RPMI7951 (cell line): ENCODE measurements around the gene DDX41. TPM values are rescaled to one million over a fixed set of nuclear protein-coding genes. Genes with fewer than 3 reads are reported as not detected.
"Not testable (repeated sequence)": the region's sequence is repeated elsewhere in the genome, so short reads cannot be mapped to it uniquely, and the experiment has no call there.

Source experiments
- DNase-seq: peaks from one replicate; pipeline ENCODE4 v3.0.0-alpha.2; 2012; ENCODE audit warnings: low read depth
- total RNA-seq: library from RNA; depleted of rRNA; stranded (reverse); fragments of >200 nt; shearing (Covaris generic); gene quantifications from 2 replicates; pipeline ENCODE4 v1.2.3, GENCODE V29; 2014; rRNA removed

The DDX41 gene
- total RNA-seq, result 74.2 and 87.6 TPM in 2 replicates

DNA sequence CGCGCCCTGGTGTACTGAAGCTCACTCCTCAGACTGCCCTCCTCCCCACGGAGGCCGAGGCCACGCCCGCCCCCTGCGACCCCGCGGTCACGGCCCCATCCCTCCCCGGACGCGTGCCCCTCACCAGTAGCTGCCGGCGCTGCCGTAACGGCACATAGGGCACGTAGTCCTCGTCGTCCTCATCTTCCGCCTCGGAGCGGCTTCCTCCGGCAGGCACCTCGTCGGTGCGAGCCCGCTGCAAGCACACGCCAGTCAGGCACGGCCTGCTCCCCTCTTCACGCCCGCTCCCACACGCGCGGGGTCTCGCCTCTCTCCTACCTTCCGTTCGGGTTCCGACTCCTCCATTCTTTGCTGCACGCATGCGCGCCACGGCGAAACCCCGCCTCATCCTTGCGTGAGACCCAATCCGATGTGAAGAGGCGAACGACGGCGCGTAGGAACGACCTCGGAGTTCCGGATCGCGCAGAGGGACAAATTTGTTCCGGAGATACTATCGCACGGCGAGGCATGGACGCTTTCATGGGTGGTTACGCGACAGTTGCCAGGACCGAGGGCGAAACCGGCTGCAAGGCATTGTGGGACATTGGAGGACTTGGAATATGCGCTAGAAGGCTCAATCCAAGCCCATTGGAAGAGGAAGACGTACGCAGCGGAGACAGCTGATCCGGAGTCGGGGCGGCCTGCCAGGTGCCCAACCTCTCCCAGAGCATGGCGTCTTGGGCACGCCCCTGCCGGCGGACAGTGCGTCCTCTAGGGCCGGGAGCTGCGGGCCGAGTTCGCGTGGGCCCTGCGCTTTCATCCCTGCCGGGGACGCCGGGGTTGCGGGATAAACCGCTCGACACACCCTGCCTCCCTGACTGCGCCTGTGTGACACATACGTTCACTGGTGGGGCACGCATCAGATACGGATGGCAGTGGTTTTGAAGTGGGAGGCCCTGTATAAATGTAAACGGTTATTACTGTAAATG lies at the start of gene DDX41:
Gene DDX41 (minus strand): TSS at position 361 of the 968 bp plus-strand sequence. CDS start 16 bp downstream, at position 345.
- DNase-seq, result peak; percentile 98

DNA sequence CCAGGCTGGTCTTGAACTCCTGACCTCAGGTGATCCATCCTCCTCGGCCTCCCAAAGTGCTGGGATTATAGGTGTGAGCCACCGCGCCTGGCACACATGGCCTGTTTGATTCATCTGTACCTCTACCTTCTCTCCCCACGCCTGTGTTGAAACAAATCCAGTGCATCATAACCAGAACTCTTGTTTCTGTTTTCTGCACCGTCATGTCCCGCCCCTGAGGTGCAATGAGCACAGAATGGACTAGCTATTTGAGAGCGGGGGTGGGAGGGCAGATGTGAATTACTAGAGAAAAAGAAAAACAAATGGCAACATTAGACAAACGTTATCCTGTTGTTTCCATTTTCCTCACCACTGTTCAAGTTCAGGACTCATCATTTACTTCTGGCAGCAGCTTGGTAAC lies 48.3 kb upstream of the DDX41 start:
- DNase-seq, result no peak

DNA sequence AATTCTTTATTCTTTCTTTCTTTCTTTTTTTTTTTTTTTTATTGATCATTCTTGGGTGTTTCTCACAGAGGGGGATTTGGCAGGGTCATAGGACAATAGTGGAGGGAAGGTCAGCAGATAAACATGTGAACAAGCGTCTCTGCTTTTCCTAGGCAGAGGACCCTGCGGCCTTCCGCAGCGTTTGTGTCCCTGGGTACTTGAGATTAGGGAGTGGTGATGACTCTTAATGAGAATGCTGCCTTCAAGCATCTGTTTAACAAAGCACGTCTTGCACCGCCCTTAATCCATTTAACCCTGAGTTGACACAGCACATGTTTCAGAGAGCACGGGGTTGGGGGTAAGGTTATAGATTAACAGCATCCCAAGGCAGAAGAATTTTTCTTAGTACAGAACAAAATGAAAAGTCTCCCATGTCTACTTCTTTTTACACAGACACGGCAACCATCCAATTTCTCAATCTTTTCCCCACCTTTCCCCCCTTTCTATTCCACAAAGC lies 42.7 kb upstream of the DDX41 start:
- DNase-seq, result not testable (repeated sequence)

DNA sequence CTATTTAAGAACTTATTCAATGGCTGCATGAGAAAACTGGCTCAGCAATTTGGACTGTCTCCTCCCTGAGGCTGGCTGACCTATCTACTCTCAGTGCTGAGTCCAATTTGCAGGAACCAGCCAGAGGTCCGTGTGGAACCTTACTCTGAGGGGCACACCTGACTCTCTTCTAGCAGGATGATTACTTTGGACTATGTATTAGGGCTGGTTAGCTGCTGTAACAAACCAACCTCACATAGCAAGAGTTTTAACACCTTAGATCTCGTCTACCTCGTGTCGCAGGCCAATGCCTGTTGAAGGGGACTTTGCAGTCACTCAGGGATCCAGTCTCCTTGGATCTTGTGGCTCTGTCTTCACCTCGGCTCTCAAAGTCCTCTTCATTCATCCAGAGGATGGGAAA lies 41.0 kb upstream of the DDX41 start:
- no peak for DNase-seq

DNA sequence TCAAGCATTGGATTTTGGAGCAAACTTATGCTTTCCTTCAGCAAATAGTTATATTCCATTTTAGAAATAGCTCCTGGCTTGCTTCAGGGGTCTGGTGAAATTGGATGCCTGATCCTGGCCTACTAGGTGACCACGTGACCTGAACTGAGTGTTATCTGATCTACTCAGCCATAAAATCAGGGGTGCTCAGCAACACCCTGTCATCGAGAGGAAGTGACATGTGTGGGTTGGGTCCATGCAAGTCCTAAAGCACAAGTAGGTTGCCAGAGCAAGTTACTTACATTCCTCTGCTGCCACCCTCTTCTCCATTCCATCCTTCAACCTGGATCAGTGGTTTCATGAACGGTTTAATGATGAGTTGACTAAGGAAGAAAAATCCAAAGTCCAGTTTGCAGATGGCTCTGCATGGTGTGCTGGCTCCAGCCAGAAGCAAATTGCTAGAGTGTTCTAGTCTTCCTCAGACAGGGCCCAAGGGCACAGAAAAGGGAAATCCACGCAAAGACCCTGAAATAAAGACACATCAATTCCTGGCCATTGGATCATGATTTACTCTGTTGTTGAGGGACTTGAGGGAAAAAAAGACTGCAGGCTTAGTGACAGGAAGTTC lies 40.4 kb upstream of the DDX41 start:
- peak; percentile 21 for DNase-seq

DNA sequence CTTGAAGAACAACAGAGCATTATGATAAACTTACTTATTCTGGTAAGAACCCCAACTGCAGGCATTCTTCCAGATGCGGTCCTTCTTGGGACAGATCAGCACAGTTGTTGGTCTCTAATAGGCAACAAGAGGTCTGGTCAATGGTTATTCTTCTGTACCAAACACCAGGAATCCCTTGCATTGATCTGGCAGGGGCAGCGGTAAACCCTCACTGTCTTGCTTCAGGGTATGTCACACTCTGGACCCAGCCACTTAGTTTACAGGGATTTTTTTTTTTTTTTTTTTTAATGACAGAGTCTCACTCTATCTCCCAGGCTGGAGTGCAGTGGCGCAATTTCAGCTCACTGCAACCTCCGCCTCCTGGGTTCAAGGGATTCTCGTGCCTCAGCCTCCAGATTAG lies 38.9 kb upstream of the DDX41 start:
- no peak for DNase-seq

DNA sequence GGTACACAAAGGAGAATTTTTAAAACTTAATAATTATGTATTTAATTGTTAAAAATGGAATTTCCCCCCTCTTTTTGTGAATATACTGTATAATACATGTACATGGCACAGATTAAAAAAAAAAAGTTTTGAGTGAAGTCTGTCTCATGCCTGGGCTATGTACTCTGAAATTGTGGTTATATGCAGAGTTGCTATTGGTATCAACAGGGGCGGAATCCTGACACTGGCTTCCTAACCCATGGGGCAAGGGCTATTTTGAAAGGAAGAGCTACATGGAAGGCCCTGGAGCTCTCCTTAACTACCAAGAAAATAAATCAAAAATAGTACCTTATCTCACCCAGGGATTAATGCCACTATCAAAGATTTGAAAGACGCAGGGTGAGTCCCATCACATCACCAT lies 38.5 kb upstream of the DDX41 start:
- no peak for DNase-seq

DNA sequence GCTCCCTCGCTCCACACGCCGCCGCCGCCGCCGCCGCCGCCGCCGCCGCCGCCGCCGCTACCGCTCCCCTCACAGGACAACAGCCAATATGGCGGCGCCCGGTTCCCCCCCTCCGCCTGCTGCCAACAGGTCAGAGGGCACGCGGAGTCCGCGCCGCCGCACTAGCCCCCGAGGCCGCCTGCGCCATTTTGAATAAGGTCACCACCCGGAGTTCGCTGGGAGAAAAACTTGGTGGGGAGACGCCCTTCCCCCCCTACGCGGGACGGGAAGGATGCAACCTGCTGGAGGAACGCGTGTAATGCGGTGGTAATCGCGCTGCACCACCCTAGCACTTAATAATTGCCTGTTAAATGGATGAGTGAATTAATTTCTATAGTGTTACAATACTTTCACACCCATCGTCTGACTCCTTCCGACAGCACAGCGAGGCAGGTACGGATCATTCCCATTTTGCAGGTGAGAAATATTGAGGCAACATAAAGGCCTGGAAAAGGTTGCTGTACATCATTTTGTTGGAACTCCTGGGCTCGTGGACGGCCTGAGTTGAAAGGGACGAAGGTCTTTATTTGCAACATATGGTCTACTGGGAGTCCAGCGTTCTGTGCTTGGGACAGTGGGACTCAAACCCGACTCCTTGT lies 37.8 kb upstream of the DDX41 start, which contains the start of gene FAM193B:
Gene FAM193B (minus strand): TSS at position 90 of the 638 bp plus-strand sequence. CDS start 105 bp downstream, outside the sequence.
- peak; percentile 87 for DNase-seq

DNA sequence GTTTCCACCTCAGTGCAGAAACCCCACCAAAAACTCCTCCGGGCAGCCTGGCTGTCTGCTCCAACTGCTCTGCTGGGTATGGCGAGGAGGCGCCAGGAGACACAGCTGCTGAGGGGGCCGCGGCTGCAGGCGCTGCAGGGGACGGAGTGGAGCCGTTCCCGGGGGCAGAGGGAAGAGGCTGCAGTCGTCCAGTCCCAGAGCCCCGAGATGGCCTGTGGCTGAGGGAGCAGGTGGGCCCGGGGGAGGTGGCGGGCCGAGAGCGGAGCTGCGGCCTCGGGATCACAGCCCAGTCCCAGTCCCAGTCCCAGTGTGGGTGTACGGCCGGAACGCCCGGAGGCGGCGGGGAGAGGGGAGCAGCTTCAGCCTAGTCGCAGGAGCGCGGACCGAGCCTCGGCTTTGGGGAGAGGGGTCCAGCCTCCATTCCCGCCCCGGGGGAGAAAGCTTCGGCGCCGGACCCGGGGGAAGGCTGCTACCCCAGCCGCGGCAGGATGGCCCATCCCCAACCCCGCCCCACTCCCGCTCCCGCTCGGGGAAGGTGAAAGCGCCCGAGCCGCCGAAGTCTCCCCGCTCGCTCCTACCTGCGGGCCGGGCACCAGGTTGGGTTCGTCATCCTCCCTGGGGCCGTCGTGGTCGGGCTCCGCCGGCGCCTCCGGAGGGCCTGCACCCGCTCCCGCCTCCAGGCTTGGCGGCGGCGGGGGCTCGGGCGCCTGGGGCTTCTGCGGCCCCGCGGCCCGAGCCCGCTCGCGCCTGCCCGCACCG lies 37.1 kb upstream of the DDX41 start:
- DNase-seq, result peak; percentile 34

DNA sequence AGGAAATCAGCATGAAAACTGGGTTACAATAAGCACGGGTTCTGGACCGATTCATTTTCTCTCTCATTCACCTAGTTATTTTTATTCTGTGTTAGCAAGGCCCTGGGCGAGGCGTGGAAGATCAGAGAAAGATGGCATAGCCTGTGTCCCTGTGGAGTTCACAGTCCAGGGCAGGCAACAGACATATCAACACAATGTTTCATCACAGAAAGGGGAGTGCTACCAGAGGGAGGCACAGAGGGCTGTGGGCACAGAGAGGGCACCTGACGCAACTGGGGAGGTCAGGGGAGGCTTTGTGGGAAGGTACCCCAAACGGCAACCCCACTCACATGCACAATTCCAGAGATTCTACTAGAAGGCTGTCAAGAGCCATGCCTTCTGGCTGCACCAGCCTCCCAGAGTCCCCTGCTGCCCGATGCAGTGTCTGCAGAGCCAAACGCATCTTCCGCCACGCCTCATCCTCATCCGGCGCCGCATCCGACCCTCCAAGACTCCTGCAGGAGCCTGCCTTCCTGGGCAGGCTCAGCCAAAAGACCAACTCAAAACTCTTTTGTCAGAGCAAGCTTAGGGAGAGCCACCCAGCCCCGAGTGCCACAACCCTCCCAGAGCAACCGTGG lies 36.2 kb upstream of the DDX41 start:
- peak; percentile 22 for DNase-seq

DNA sequence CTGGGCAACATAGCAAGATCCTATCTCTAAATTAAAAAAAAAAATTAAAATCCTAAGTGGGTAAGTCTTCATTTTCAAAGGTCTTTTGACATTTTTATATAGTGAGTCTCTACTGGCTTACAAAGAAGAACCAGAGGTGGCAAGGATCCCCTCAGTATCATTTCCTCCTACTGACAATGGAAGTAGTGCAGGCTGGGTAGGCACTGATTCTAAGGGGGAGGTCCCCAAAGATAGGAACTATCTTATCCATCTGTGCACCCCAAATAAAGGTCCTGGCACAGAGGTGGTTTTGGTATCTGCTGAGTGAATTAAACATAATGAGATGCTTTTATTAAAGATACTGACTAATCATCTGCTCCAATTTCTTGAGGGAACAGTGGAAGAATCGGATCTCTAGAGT lies 33.4 kb upstream of the DDX41 start:
- no peak for DNase-seq

DNA sequence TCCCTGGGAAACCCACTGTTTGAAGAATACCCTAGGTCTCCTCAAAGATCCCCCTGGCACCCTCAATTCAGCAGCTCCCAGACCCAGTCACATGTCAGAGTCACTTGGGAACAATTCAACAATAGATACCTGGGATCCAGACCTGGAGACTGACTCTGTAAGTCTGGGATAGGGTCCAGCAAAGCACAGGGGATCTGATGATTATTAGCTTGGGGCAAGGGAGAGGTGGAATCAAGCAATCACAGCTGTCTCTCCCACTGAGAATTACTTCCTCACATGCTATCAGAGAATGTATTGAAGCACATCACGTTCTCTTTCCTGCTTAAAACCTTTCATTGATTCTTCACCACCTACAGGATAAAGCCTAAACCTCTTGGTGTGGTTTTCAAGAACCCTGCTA lies 31.7 kb upstream of the DDX41 start:
- no peak for DNase-seq

DNA sequence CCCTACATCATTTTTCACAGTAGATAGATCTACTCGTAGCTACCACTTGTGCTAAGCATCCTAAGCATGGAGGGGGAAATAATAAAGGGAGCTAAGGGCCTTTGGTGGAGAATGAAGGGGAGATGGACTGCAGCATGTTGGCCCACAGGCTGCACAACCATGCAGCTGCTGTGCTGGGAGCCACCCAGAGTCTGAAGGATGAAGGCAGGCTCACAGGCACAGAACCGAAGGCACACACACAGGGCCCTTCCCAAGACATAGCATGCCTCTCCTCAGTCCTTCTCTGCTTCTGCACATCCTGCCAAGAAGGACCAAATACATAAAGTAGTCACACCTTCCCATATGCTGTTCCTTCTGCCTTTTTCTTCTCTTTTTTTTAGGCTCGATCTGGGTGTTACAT lies 31.0 kb upstream of the DDX41 start:
- DNase-seq, result no peak

DNA sequence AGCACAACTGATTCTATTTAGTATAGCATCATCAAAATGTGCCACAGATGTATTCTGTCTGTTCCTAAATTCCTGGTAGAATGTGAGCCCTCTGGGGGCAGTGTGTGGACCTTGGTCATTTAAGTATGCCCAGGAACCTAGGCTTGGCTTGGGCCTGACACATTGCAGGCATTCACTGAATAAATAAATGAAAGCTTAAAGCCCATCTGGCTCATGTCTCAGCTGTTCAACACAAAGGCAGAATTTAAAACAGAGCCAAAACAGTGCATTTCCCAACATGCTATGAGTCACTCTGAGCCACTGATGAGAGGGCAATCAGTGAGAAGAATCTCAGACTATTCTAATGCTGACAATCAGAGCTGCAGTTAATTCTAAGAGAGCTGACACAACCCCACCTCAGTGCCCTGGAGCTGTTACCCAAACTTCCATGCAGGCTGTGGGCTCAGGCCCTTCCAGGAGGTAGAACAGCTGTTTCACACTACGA lies 29.5 kb upstream of the DDX41 start:
- peak; percentile 99 for DNase-seq

DNA sequence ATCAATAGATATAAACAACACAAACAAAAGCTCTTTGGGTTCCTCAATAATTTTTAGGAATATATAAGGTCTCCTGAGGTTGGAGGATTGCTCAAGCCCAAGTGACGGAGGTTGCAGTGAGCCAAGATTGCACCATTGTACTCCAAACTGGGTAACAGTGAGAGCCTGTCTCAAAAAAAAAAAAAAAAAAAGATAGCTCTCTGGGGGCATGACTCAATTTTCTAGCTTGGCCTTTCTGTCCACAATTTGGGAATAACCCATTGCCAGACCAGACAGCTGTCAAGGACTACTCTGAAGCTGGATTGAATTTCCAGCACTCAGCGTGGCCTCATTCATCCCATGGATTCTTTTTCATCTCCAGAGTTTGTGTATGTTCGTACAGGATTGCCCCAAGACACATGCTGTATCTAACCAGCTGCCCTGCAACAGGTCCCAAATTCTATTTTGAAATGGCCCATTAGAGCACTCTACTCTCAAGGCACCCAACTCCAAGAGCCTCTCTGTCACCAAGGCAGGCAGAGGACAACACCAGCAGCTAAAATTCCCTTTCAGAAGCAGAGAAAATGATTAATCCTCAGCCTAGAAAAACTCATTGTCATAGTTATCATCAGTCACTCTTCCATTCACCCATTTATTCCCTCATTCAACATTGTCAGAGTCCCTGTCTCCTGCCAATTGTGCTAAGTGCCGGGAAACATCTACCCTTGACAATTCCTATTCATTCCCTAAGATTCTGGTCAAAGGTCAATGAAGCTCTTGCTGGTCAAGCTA lies 28.9 kb upstream of the DDX41 start:
- peak; percentile 85 for DNase-seq

DNA sequence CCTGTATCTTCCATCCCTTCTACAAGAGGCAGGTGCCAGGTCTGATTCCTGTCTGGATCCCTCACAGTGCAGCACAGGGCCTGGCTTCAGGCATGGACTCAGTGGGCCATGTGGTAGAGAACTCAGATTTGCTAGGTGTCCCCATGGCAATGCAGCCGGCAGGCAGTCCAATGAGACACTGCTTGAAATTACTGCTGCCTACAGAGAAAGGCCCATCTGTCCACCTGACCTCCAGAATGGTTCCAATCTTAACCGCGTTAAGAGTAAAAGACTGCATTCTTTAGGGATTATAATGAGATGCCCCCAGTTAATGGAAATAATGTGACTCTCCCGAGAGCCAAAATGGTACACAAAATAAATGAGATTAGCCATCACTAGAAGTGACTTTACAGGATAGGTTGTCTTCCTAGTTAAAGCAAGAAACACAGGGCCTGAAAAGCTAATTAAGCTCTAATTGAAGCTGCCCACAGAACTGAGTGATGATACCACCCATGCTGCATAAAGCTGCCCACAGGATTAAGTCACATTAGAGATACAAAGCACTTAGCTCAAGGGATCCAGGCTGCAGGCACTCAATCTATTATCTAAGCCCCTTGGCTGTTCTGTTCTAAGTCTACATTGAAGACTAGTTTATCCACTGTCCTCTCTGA lies 26.2 kb upstream of the DDX41 start:
- no peak for DNase-seq

DNA sequence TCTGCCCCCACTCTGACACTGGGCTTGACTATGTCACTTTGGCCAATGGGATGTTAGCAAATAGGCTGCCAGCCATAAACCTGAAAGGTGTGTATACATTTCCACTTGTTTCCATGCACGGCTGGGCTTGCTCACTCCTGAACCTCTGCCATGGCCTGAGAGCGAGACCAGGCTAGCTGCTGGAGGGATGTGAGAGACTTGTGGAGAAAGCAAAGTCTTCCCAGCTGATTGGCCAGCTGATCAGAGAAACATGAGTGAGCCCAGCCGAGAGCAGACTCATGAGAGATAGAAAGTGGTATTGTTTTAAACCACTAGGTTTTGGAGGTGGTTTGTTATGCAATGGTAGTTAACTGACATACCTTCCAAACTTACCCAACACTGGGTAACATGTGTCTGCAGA lies 23.7 kb upstream of the DDX41 start:
- DNase-seq, result no peak

DNA sequence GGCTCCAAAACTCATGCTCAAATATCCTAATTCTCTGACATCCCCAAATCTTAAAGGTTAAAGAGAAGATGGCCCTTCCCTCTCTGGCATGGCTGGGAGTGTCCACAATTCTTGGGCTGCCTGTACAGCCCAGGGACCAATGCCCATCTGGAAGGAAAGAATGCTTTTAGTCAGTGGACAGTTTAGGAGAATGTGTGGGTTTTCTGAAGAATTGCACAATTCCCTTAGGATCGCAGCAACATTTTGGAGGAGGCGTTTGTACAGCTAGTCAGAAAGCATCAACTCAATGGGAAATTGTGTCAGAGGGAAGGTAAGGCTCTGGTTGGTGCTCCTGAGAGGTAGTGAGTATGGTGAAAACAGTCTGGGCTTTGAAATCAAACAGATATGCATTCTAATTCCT lies 22.6 kb upstream of the DDX41 start:
- DNase-seq, result peak; percentile 35

DNA sequence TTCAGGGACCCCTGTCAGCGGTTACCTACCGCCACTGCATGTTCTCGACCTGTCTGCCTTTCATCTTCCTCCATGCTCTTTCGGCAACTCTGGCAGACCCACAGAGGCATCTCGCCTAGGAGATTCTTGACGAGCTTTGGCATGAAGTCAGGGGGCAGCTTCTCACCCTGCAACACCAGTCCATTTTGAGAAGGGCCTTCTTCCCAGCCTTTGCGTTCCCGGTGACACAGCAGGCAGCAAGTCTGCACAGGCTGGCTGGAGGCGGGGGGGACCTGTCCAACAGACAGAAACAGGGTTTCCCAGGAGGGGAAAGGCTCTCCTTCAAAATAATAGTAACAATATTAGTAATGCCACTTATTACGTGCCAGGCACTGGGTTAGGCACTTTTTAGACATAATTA lies 22.1 kb upstream of the DDX41 start:
- DNase-seq, result no peak
